Transverse colon (tissue), 4 donors: ENCODE data around the gene SUB1.

Source experiments
- CTCF ChIP-seq, 5 experiments: fragments of 200-600 bp in 3 of 5; fragments of 450-650 bp in 2 of 5; sonication (generic) in 3 of 5; IDR thresholded peaks; 1 replicate in 2 of 5; 2 replicates in 3 of 5; pipeline ENCODE4 v1.5.1; 2016 to 2017; ENCODE audit warnings: antibody characterized with exemption in 5 of 5, inconsistent platforms in 3 of 5, mild to moderate bottlenecking in 2 of 5, moderate library complexity in 1 of 5
- EP300 ChIP-seq: sonication (generic); formaldehyde crosslinking; IDR thresholded peaks from one replicate; pipeline ENCODE4 v1.6.1; 2017; ENCODE audit warnings: antibody characterized with exemption, low read depth
- POLR2A ChIP-seq: fragments of 450-650 bp; IDR thresholded peaks from one replicate; pipeline ENCODE4 v1.6.1; 2016; ENCODE audit warnings: antibody characterized with exemption, mild to moderate bottlenecking, moderate library complexity
- POLR2AphosphoS5 ChIP-seq, 3 donors: sonication (generic); formaldehyde crosslinking; IDR thresholded peaks; one replicate each; pipeline ENCODE4 v1.6.1; 2016; ENCODE audit warnings: antibody characterized with exemption in 3 of 3

GRCh38 chr5:32562056-32562455 is 23.3 kb upstream of the SUB1 start:
- TF ChIP-seq POLR2A (no peak), POLR2AphosphoS5 (IDR thresholded peaks at IDR 0.05) (no peak), CTCF (IDR thresholded peaks at IDR 0.05) (no peak), EP300 (no peak)
